NCI-H1436 treated with DMSO at 0.1 percent for 48 hours (cell line): ENCODE data around the gene MCM9.
"Not testable (repeated sequence)": the region's sequence is repeated elsewhere in the genome, so short reads cannot be mapped to it uniquely, and the experiment has no call there.

ENCODE experiments used
- DNase-seq: peaks from one replicate; lab custom pipeline; 2025; lab: John Stamatoyannopoulos, UW

Gene MCM9

DNA sequence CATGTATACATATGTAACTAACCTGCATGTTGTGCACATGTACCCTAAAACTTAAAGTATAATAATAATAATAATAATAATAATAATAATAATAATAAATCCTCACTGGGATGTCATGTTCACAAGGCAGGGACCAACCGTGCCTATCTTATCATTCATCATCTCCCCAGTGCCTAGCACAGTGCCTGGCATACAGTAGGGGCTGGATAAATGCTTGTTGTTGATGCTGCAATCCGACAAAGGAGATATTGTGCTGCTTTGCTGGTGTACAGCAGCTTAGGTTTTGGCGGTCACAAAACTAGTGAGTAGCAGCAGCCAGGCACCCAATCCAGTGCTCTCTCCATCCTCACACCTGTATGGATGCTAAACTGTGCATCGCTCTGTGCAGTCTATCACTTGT lies 135.1 kb downstream of the MCM9 start:
- DNase-seq, result no peak

DNA sequence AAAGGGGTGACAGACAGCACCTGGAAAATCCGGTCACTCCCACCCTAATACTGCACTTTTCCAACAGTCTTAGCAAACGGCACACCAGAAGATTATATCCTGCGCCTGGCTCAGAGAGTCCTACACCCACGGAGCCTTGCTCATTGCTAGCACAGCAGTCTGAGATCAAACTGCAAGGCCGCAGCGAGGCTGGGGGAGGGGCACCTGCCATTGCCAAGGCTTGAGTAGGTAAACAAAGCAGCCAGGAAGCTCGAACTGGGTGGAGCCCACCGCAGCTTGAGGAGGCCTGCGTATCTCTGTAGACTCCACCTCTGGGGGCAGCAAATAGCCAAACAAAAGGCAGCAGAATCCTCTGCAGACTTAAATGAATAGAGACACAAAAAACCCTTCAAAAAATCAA lies 138.4 kb downstream of the MCM9 start:
- DNase-seq, result not testable (repeated sequence)

DNA sequence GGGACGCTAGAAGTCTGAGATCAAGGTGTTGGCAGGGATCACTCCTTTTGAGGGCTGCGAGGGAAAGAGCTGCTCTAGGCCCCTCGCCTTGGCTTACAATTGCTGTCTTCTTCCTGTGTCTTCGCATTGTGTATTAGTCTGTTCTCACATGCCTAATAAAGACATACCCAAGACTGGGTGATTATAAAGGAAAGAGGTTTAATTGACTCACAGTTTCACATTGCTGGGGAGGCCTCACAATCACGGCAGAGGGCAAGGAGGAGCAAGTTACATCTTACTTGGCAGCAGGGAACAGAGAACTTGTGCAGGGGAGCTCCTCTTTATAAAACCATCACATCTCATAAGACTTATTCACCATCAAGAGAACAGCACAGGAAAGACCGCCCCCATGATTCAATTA lies 143.5 kb downstream of the MCM9 start:
- no peak for DNase-seq

DNA sequence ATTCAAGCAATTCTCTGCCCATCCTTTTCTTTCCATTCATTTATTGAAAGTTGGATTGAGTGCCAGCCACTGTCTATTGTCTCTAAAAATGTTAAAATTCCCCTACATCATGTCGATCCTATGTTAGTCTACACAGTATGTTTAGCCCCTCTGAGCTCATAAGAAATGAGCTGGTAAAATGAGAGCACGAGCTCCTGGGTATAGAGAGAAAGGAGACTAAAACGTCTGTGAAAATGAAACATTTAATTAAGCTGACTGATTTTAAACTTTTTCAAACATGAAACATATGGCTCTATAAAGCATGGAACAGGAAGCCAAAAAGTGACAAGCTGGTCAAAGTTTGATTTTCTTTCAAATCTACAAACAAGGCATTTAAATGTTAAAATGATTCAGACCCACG lies 145.0 kb downstream of the MCM9 start:
- DNase-seq, result no peak

DNA sequence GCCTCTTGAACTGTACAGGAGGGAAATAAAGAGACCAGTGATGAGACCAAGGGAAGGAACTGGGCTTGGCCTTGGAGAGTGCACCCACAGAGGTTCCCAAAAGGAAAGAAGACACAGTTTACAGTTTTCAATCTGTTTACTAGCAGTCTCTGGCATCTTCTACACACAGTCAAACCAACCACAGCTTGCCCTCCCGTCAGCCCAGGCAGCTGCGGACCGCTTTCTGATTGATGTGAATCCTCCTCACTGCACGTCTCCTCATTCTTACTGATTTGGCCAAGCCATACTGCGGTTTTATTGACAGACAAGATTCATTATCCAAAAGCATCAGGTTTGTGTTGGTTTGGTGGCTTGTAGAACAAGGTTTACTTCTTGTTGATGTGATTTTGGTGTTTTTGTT lies 145.5 kb downstream of the MCM9 start:
- no peak for DNase-seq

DNA sequence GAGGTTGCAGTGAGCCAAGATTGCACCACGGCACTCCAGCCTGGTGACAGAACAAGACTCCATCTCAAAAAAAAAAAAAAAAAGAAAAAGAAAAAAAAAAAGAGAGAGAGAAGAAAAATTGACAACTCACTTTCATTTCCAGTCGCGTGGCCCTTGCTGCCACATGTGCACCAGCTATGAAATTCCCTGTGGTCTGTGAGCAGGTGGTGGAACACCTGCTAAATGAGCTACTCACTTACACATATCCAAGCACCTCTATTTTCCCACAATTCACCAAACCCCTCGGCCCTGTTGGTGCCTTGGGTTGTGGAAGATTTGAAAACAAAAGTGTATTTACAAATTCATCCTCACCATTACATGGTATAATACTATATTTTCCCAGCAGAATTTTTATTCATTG lies 146.3 kb downstream of the MCM9 start:
- no peak for DNase-seq

DNA sequence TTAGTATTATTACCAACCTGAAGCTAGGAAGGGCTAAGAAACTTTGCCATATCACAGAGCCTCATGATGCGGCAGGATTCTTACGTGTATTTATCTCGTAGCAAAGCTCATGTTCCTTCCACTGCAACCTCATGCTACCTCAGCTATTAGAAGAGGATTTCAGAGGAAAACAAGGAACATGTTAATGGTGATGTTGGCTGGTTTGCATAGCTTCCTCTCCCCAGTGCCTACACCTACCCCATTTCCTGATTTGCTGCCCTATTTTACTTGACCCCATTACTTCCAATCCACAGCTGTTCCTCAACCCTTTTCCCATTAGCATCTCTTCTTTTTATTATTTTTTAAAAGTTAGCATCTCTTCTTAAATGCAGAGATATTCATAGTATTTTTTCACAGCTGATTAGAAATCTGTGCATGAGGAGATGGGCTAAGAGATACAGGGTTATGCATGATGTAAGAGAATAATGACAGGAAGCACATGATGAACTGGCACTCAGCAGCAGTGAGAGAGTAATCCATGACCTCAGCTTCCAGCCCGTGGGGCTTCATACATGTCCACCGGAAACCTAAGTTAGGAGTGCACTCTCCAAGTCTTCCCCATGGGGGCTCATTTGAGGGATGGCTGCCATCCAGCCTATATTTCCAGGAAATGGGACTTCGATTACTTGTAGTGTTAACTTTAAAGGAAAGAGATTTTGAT lies 147.1 kb downstream of the MCM9 start:
- no peak for DNase-seq

DNA sequence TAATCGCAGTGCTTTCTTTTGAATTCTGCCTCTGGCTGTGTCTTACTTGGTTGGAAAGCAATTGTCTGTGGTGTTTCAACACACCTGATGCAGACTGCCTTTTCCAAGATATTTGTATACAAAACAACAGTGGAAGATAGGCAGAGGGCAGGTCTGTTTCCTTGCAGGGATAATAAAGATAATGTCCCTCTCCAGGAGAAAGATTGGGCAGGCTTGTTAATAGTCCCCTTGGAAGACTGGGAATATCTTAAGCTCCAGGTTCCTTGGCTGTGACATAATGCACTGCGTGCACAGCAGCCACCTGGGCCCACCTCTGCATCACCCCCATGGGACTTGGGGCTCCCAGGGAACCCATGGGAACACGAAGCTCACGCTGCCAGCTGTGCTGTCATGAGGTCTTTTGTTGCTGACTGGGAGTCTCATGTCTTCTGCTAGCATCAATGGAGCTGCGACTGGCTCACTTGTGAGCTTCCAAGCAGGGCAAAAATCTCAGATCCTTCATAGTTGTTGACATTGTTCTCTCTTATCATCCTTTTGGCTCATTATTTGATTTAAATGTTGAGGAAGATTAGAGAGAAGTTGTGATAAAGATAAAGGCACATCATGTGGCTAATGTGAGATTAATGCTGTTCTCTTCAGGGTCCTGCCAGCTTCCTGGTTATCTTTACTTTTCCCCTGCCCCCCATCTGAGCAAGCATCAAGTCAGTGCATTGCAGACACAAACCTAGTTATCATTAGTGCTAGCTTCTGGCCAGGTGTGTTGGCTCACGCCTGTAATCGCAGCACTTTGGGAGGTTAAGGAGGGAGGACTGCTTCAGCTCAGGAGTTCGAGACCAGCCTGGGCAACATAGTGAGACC lies 148.1 kb downstream of the MCM9 start:
- DNase-seq, result no peak

DNA sequence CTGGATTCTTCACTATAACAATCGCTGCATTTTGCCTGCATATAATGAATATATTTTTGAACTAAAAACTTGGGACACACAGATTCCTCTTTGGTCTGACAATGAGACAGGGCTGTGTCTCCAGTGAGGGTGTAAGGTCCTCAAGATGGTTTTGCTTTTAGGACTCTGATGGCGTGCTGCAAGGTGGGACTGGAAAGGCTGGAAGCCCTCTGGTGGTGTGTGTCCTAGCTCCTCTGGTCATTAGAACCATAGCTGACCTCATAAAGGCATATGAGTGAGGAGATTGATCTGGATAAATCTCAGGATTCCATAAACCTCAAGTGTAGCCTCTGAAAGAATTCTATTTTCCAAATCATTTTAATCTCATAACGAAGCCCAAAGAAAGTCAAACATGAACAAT lies 149.4 kb downstream of the MCM9 start:
- DNase-seq, result no peak

DNA sequence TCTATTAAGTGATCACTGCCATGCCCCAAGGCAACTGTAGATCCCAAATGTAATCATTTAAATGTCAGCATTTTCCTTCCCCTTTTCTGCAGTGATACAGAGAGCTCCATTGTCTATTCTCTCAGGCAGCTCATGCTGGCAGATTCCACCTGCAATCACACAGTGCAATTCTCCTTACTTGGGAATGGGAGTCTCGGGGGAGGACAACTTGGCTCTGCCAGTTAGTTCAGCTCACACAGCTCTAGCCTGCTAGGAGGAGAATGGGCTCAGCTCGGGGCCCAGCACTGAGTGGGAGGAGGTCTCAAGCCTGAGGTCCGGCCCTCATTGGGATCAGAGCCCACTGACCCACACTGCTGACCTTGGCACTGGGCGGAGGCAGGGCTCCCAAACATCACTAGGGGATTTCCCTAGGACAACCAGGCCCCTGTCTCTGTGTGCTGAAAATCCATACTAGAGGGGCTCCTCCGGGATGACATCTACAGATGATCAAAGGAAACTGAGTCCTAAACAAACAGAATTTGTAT lies 150.3 kb downstream of the MCM9 start:
- DNase-seq, result no peak

DNA sequence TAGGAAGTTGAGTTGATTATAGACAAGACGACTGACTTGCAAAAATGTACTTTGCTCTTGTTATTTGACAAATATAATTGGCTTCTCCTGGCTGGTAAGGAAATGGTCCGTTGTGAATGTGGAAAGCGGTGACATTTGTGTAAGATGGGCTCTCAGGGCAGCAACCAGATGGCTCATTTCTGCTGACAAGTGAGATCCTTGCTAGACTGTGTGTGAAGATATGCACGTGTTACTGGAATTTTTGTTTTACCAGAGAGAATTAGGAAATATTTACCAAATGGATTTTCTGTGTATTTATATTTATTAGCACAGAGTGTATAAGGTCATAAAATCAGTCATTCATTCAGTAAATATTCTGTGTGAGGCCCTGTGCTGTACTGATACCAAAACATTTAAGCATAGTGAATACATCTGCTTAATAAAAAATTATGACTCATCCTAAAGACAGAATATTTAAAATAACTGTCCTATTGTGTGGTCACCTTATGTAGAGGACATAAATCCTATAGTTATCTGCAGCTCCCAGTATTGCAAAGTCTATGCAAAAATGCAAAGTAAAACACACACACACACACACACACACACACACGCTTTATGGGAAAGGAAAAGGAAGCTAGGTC lies 150.9 kb downstream of the MCM9 start:
- DNase-seq, result no peak

DNA sequence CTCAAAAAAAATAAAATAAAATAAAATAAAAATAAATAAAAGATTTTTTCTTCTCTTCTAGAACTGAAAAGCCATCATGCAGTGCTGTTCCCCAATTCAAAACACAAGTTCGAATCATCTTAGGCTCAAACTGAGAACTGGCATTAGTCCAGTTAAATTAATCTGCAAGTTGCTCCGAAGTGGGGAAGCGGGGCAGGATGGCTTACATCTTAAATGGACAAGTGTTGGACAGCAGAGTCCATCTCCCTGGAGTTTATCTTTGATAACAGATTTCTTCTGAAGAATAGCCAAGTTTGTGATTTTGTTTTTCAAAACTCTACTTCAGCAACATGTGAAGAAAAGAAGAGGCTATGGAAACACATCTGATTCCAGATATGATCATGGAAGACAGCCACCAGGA lies 152.3 kb downstream of the MCM9 start:
- no peak for DNase-seq

DNA sequence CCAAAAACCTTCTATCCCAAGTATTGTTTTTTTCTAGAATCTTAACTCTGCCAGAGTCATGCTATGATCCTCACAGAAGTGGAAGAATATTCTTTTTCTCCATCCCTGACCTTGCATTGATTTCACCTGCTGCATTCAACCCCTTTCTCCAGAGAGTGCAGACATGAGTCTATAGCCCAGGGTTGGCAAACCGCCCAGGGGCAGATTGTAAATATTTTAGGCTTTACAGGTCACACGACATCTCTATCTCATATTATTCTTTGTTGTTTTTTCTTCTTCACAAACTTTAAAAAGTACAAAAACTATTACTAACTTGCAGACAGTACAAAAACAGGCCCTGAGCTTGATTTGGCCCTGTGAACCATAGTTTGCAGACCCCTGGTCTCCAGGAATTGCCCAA lies 153.1 kb downstream of the MCM9 start:
- no peak for DNase-seq

DNA sequence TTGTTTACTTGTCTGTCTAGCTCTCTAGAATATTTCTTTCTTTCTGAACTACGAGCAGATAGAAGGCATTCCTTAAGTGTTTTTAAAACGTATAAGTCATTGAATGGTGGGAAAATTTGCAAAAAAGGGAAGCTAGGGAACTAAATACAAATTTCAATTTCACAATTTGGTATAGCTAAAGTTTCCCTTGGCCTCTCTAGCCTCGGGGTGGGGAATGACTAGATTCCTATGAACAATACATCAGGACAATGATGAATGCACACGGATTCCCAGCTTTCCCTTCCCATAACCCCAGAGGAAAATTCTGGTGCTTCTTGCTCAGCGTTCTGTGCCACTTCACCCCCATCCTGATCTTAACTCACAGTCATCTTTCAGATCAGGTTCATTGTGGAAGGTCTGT lies 154.3 kb downstream of the MCM9 start:
- DNase-seq, result no peak

DNA sequence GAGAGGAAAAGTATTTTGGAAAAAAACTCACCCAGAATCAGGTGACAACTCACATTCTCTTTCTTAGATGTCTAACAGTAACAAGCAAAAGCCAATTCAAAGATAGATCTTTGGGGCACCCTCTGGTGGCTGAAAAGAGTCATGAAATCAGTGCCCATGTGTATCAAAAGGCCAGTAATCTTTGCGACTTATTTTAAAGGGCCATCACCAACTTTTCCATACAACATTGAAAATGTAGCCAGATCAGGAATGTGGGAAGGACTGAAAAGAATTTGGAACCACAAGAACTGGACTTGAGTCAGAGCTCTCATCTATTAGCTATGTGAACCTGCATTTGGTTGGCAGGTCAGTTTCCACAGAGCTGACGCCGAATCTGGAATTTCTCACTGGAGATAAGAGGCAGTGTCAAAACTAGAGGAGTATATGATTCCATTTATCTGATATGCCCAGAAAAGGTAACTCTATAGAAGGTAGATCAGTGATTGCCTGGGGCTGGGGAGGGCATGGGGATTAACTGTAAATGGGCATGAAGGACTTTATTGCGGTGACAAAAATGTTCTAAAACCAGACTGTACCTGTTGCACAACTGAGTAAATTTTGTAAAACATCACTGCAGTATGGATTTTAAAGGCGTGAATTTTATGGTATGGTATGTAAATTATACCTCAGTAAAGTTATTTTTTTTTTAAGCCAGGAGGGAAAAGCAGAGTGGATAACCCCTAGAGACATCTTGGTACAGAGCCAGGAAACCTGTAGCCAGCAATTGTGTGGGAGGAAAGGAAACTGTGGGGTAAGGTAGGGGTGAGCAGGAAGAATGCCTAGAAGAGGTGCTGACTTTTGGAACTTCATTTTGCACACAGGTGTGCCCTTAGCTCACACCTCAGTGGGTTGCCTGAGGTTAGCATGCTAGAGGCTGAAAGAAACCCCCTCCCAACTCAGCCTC lies 158.1 kb downstream of the MCM9 start:
- DNase-seq, result peak; percentile 32

DNA sequence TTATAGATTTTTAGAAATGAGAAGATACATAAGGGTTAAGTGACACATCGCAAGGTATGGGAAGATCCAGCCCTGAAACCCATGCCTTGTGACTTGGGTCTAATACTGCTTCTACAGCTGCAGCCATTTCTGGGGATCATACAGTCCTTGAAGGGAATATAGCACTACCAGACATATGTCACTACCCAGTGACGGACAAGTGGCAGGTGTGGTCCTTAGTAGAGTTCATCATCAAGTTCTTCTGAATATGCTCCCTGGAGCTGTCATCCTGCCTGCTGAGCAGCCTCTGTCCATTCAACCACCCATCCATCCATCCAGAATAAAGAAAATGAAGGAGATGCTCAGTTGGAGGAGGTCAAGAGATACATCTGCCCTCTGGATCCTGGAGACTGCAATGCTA lies 159.6 kb downstream of the MCM9 start:
- DNase-seq, result no peak

DNA sequence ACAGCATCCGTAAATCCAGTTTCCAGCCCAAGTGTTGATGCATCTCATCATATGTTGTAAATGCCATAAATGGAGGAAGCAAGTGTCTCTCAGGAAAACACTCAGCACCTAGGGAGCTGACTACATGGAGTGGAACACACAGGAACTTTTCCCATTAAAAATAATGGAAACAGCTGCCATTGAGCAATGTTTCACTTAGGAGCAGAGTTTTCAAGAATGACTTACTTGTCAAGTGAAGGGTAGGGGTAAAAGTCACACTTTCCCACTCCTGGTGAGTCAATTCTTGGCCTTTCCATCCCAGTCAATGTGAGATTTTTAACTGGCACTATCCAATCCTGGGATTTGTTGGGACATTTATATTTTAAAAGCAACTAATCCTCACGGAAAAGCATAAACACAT lies 160.4 kb downstream of the MCM9 start:
- no peak for DNase-seq

DNA sequence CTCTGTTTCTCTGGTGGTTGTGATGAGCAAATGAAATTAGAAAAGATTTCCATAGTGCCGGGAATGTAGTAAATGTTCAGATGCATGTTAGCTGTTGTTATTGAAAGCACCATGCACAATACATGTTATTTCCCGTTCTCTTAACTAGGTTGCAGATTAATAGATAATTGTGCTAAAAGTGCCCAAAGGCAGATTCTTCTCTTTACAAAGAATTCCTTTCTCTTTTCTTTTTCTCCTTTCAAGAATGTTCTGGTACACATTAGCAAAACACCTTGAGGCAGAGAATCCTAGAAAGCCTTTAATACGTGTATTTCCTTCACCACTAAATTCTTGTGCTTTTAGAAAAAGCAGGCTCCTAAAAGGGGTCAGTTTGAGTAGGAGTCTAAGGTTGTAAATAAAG lies 162.1 kb downstream of the MCM9 start:
- DNase-seq, result no peak

DNA sequence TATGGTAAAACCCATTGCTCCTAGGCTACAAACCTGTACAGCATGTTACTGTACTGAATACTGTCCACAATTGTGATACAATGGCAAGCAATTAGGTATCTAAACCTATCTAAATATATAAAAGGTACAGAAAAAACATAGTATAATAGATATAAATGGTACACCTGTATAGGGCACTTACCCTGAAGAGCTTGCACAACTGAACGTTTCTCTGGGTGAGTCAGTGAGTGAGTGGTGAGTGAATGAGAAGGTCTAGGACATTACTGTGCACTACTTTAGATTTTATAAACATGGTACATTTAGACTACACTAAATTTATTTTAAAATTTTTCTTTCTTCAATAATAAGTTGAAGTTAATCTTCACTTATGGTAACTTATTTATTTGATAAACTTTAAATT lies 163.7 kb downstream of the MCM9 start:
- peak; percentile 73 for DNase-seq

DNA sequence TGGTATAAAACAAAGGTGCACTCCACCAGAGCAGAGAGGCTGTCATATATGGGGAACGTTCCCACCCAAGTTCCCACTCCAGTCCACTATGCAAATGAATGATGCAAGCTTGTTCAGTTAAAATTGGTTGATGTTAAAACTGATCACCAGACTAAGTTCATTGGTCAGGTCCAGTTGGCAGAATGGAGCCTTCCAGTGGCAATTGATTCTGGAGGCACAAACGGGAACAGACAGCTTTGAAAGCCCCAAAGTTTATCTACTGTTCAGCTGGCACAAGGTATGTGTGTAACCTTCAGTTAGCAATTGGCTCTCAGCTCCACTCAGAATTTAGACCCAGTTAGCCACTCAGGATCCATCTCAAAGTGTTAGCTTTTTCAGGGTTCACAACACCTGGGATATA lies 164.1 kb downstream of the MCM9 start:
- no peak for DNase-seq

DNA sequence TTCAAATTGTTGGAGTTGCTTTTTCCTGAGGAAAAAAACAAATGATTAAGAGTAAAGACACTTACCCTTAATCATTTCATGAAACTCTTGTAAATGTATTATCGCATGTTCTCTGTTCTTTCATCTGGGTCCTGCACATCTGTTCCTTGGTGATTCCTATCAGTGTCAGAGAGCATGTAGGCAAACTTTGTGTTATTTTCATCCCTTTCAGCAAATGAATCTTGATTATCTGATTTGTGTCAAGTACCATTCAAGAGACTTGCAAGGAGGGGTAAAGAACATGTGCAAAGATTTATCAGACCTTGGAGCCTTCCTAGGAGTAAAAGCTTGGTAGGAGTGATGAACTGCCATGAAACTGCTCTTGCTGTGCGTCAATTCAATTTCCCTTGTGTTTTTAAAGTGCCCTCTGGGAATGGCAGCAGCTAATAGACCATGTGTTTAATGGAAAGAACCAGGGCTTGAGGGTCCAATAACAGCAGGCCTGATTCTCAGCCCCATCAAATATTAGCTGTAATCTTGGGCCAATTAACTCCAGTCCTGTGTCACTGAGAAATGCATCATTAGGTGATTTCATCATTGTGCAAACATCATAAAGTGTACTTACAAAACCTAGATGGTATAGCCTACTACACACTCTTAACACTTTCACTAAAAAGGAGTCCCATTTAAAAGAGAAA lies 164.7 kb downstream of the MCM9 start:
- DNase-seq, result peak; percentile 98
